H1 (cell line): ENCODE measurements around the gene ERP44. TPM values are rescaled to one million over a fixed set of nuclear protein-coding genes. Genes with fewer than 3 reads are reported as not detected.
A peak's percentile ranks its signal among the peaks of the same experiment; 100 is the strongest.
"Not testable (repeated sequence)": the region's sequence is repeated elsewhere in the genome, so short reads cannot be mapped to it uniquely, and the experiment has no call there.

ENCODE experiments used
- CTCF ChIA-PET: fragments of 300-600 bp; sonication (Branson Sonifier 250); formaldehyde crosslinking; loops from one replicate; lab custom pipeline; 2021; ENCODE audit not compliant: partially characterized antibody; lab: Charles Lee
- POLR2A ChIA-PET: fragments of 300-600 bp; sonication (Branson Sonifier 250); formaldehyde crosslinking; loops from one replicate; lab custom pipeline; 2021; ENCODE audit warnings: inconsistent platforms; ENCODE audit not compliant: partially characterized antibody; lab: Charles Lee
- DNase-seq, 2 experiments: peaks; one replicate each; pipeline versions ENCODE4 v3.0.0 to v3.0.0-alpha.2; 2010 to 2022; ENCODE audit warnings: low spot score in 2 of 2, low read depth in 1 of 2, mixed read lengths in 1 of 2
- FAIRE-seq: peaks from 2 replicates; lab custom pipeline; 2011; peaks lifted over from hg19 to GRCh38; lab: Jason Lieb, UNC
- H2AFZ ChIP-seq: 2 replicates; pipeline ENCODE4 v1.8.1; 2012; ENCODE audit warnings: low read length, inconsistent platforms
- H2AK5ac ChIP-seq: 2 replicates; pipeline ENCODE4 v1.6.1; 2013; ENCODE audit warnings: low read depth, low read length
- H2BK120ac ChIP-seq: replicated peaks from 2 replicates; pipeline ENCODE3; 2013; ENCODE audit warnings: low read depth, low read length, inconsistent platforms
- H2BK12ac ChIP-seq: 2 replicates; pipeline ENCODE4 v1.6.1; 2013; ENCODE audit warnings: low read depth, low read length
- H2BK15ac ChIP-seq: 2 replicates; pipeline ENCODE4 v1.6.1; 2013; ENCODE audit warnings: low read length
- H2BK20ac ChIP-seq: 2 replicates; pipeline ENCODE4 v1.6.1; 2013; ENCODE audit warnings: low read length
- H2BK5ac ChIP-seq: 2 replicates; pipeline ENCODE4 v1.6.1; 2013; ENCODE audit warnings: low read depth, low read length
- H3K14ac ChIP-seq: 2 replicates; pipeline ENCODE4 v1.6.1; 2013; ENCODE audit warnings: inconsistent platforms; ENCODE audit not compliant: insufficient read length
- H3K18ac ChIP-seq: 2 replicates; pipeline ENCODE4 v1.6.1; 2013; ENCODE audit warnings: low read length; ENCODE audit errors: extremely low read depth
- H3K23ac ChIP-seq: 2 replicates; pipeline ENCODE4 v1.6.1; 2013; ENCODE audit warnings: inconsistent platforms; ENCODE audit not compliant: insufficient read length
- H3K23me2 ChIP-seq: 2 replicates; pipeline ENCODE4 v1.6.1; 2013; ENCODE audit warnings: low read depth, low read length
- H3K27ac ChIP-seq: 2 replicates; pipeline ENCODE4 v1.6.1; 2011; ENCODE audit warnings: low read depth, low read length, inconsistent platforms
- H3K27me3 ChIP-seq, 4 experiments: replicated peaks in 1 of 4; 1 replicate in 1 of 4; 2 replicates in 3 of 4; pipeline versions ENCODE4 v1.6.1 to v1.8.1; 2011 to 2013; ENCODE audit warnings: low read length in 3 of 4, mild to moderate bottlenecking in 3 of 4, inconsistent platforms in 2 of 4, mixed read lengths in 2 of 4, moderate library complexity in 1 of 4; ENCODE audit not compliant: control insufficient read depth in 3 of 4, insufficient read depth in 3 of 4; ENCODE audit errors: extremely low read depth in 1 of 4
- H3K36me3 ChIP-seq, 4 experiments: 2 replicates each; pipeline versions ENCODE4 v1.6.1 to v1.8.1; 2011 to 2013; ENCODE audit warnings: mild to moderate bottlenecking in 4 of 4, low read length in 3 of 4, moderate library complexity in 2 of 4, control low read depth in 1 of 4, inconsistent platforms in 1 of 4; ENCODE audit not compliant: insufficient read depth in 4 of 4, control insufficient read depth in 2 of 4
- H3K4ac ChIP-seq: replicated peaks from 2 replicates; pipeline ENCODE3; 2013; ENCODE audit warnings: low read length, low read depth, mixed read lengths, inconsistent platforms; ENCODE audit not compliant: insufficient read length
- H3K4me1 ChIP-seq, 4 experiments: replicated peaks in 1 of 4; 1 replicate in 1 of 4; 2 replicates in 3 of 4; pipeline versions ENCODE4 v1.6.1 to v1.8.1; 2011 to 2013; ENCODE audit warnings: low read length in 3 of 4, inconsistent platforms in 2 of 4, mixed read lengths in 1 of 4; ENCODE audit not compliant: insufficient read depth in 4 of 4, control insufficient read depth in 3 of 4
- H3K4me2 ChIP-seq, 2 experiments: 2 replicates each; pipeline versions ENCODE4 v1.6.1 to v1.8.1; 2011 to 2013; ENCODE audit warnings: low read depth in 2 of 2, low read length in 2 of 2, control low read depth in 1 of 2, inconsistent platforms in 1 of 2, mild to moderate bottlenecking in 1 of 2; ENCODE audit not compliant: insufficient read depth in 1 of 2
- H3K4me3 ChIP-seq, 4 experiments: fragments of 200-600, 300-600 bp in 1 of 4; sonication (generic), shearing (Covaris generic), sonication (Bioruptor Twin) in 1 of 4; 2 replicates each; pipeline versions ENCODE4 v1.5.1 to v1.8.1; 2011 to 2016; ENCODE audit warnings: low read length in 4 of 4, low read depth in 3 of 4, control low read depth in 2 of 4, inconsistent platforms in 2 of 4, mild to moderate bottlenecking in 2 of 4, mixed read lengths in 1 of 4, moderate library complexity in 1 of 4; ENCODE audit not compliant: insufficient read depth in 2 of 4; ENCODE audit errors: extremely low read depth in 1 of 4
- H3K56ac ChIP-seq: replicated peaks from 2 replicates; pipeline ENCODE3; 2013; ENCODE audit warnings: low read depth, mild to moderate bottlenecking, mixed read lengths, low read length, inconsistent platforms; ENCODE audit not compliant: insufficient read length
- H3K79me1 ChIP-seq: 2 replicates; pipeline ENCODE4 v1.6.1; 2013; ENCODE audit warnings: low read depth, low read length, control low read depth
- H3K79me2 ChIP-seq, 2 experiments: 2 replicates each; pipeline versions ENCODE4 v1.6.1 to v1.8.1; 2012 to 2013; ENCODE audit warnings: low read length in 2 of 2, mild to moderate bottlenecking in 2 of 2, inconsistent platforms in 1 of 2; ENCODE audit not compliant: insufficient read depth in 2 of 2, control insufficient read depth in 1 of 2
- H3K9ac ChIP-seq, 4 experiments: replicated peaks in 1 of 4; 1 replicate in 1 of 4; 2 replicates in 3 of 4; pipeline versions ENCODE4 v1.6.1 to v1.8.1; 2011 to 2013; ENCODE audit warnings: low read depth in 3 of 4, low read length in 3 of 4, control low read depth in 2 of 4, mild to moderate bottlenecking in 2 of 4, moderate library complexity in 2 of 4, inconsistent platforms in 1 of 4; ENCODE audit errors: extremely low read depth in 1 of 4
- H3K9me3 ChIP-seq, 2 experiments: 2 replicates each; pipeline versions ENCODE4 v1.6.1 to v1.8.1; 2012 to 2013; ENCODE audit warnings: mild to moderate bottlenecking in 2 of 2, moderate library complexity in 2 of 2, control low read depth in 1 of 2, inconsistent platforms in 1 of 2, low read depth in 1 of 2, low read length in 1 of 2, mixed read lengths in 1 of 2; ENCODE audit not compliant: insufficient read depth in 2 of 2
- H4K20me1 ChIP-seq, 2 experiments: replicated peaks in 1 of 2; 2 replicates each; pipeline versions ENCODE3 to v1.8.1; 2011 to 2013; ENCODE audit warnings: inconsistent platforms in 2 of 2, low read length in 2 of 2, mild to moderate bottlenecking in 1 of 2; ENCODE audit not compliant: insufficient read depth in 2 of 2, control insufficient read depth in 1 of 2
- H4K5ac ChIP-seq: 2 replicates; pipeline ENCODE4 v1.6.1; 2013; ENCODE audit warnings: low read length, low read depth, mixed read lengths, inconsistent platforms; ENCODE audit not compliant: insufficient read length
- H4K8ac ChIP-seq: 2 replicates; pipeline ENCODE4 v1.8.0; 2013; ENCODE audit warnings: mild to moderate bottlenecking, moderate library complexity, low read length, inconsistent platforms; ENCODE audit not compliant: insufficient read depth; ENCODE audit errors: extremely low read depth
- H4K91ac ChIP-seq: replicated peaks from 2 replicates; pipeline ENCODE3; 2013; ENCODE audit warnings: low read length, mixed read lengths, inconsistent platforms; ENCODE audit not compliant: insufficient read length
- CTCF ChIP-seq, 3 experiments: IDR thresholded peaks; 1 replicate in 2 of 3; 2 replicates in 1 of 3; pipeline versions ENCODE4 v1.5.1 to v1.6.1; 2011; ENCODE audit warnings: low read length in 3 of 3, mild to moderate bottlenecking in 3 of 3, inconsistent platforms in 2 of 3, low read depth in 1 of 3, moderate library complexity in 1 of 3; ENCODE audit not compliant: insufficient read depth in 1 of 3; ENCODE audit errors: control extremely low read depth in 1 of 3
- RAD21 ChIP-seq, 2 experiments: IDR thresholded peaks in 1 of 2; conservative IDR thresholded peaks in 1 of 2; 2 replicates each; pipeline ENCODE4 v1.6.1; 2011; ENCODE audit warnings: low read depth in 2 of 2, low read length in 2 of 2, improper control_type of control experiment in 1 of 2, inconsistent platforms in 1 of 2, mild to moderate bottlenecking in 1 of 2, moderate library complexity in 1 of 2
- WGBS, 2 experiments: shearing (Covaris generic) in 1 of 2; methylation state at CpG; one replicate each; pipeline versions ENCODE4 v1.1.6 to v1.1.7; 2013 to 2015; ENCODE audit warnings: low lambda C conversion rate in 2 of 2, mixed read lengths in 2 of 2, inconsistent platforms in 1 of 2, low coverage in 1 of 2, missing lambda C conversion rate in 1 of 2; ENCODE audit not compliant: insufficient replicate concordance in 2 of 2, insufficient coverage in 1 of 2, insufficient read length in 1 of 2; ENCODE audit errors: extremely low coverage in 1 of 2, missing lambda C conversion rate in 1 of 2; 5-methylcytosine and 5-hydroxymethylcytosine counted together
- polyA plus RNA-seq, 7 experiments: library from polyadenylated mRNA; depleted of rRNA in 3 of 7; stranded (reverse) in 5 of 7; unstranded in 2 of 7; fragments of >200 nt in 5 of 7; fragments of 200-250 nt in 2 of 7; gene quantifications; 1 replicate in 5 of 7; 2 replicates in 1 of 7; 4 replicates in 1 of 7; pipeline versions ENCODE4 v1.2.1 to v1.2.3, GENCODE V29; 2011 to 2013; ENCODE audit warnings: missing spikeins in 2 of 7, mixed read lengths in 2 of 7
- total RNA-seq: library from RNA; stranded (reverse); fragmentation: NEBNext Ultra II Directional; extraction: Animal tissue kit (Norgen Biotek cat#: 25700); gene quantifications from 2 replicates; pipeline ENCODE4 v1.2.1, GENCODE V29; 2021

ERP44 gene
- total and polyA plus RNA-seq, 2 of the 8 experiments (the other 6 are each of a cell fraction or from before 2014, with no cell fraction given): 5.7 to 15.6 TPM

- FAIRE-seq, H2BK120ac ChIP-seq, H3K9ac ChIP-seq, H3K79me1 ChIP-seq, H3K27ac ChIP-seq: not testable (repeated sequence)
- peaks cover 0 to 46% (median 7%) of the 10 kb centered on the region in 4 experiments; a peak in 5 of 8 replicates for H3K36me3 ChIP-seq
- TF ChIP-seq RAD21 (IDR thresholded peaks at IDR 0.05 in 1 of 2, conservative IDR thresholded peaks at IDR 0.05 in 1 of 2; ENCODE audit: low read depth in 2 of 2, low read length in 2 of 2): peak; percentile 46 to 59
- peak; percentile 39 to 54 (median 43) for TF ChIP-seq CTCF (IDR thresholded peaks at IDR 0.05; ENCODE audit: control extremely low read depth in 1 of 3, insufficient read depth in 1 of 3, low read depth in 1 of 3, low read length in 3 of 3)
- TF ChIP-seq, all 59 proteins: peak for 2; not testable (repeated sequence) for 57
- H4K5ac ChIP-seq, H3K23ac ChIP-seq, H2BK20ac ChIP-seq, H4K8ac ChIP-seq, H3K4ac ChIP-seq, H4K20me1 ChIP-seq, H4K91ac ChIP-seq, H3K18ac ChIP-seq, H3K23me2 ChIP-seq, H3K79me2 ChIP-seq, H3K4me3 ChIP-seq, H3K9me3 ChIP-seq, H2BK5ac ChIP-seq, H2BK15ac ChIP-seq, DNase-seq, H3K14ac ChIP-seq, H2BK12ac ChIP-seq, H2AFZ ChIP-seq, H3K4me1 ChIP-seq, H3K4me2 ChIP-seq, H2AK5ac ChIP-seq, H3K56ac ChIP-seq, H3K27me3 ChIP-seq: not testable (repeated sequence)
- 88% methylated on average over 5 of the region's 5 CpGs; no CpG with 5 or more reads in 1 of the 2 experiments for WGBS, 2 experiments
- CTCF ChIA-PET: interaction anchor here (0.8 to 1.7 kb wide), 6 partner anchors 9 to 187 kb away, joined by 3 to 6 read pairs (median 4); no protein-coding TSS in a partner anchor
- POLR2A ChIA-PET: interaction anchor here (1.3 kb wide), 1 partner anchor 79 kb away, joined by 3 read pairs; no protein-coding TSS in a partner anchor
These were observed 38.0 kb upstream of the ERP44 start for GRCh38 chr9:100136799-100137198.
